Mononuclear cell (primary cell): ENCODE data around the gene SEPTIN1. TPM values are rescaled to one million over a fixed set of nuclear protein-coding genes. Genes with fewer than 3 reads are reported as not detected.

Source experiments
- H3K27me3 ChIP-seq: 2 replicates; pipeline ENCODE4 v1.6.0; 2011; ENCODE audit warnings: low read length, control low read depth; ENCODE audit not compliant: insufficient read depth
- H3K4me1 ChIP-seq: 2 replicates; pipeline ENCODE4 v1.5.1; 2011; ENCODE audit warnings: mild to moderate bottlenecking, low read length, control low read depth; ENCODE audit not compliant: insufficient read depth
- H3K4me3 ChIP-seq: 2 replicates; pipeline ENCODE4 v1.5.1; 2011; ENCODE audit warnings: mild to moderate bottlenecking, low read length, moderate library complexity
- H3K9me3 ChIP-seq: 2 replicates; pipeline ENCODE4 v1.5.1; 2011; ENCODE audit warnings: low read depth, mild to moderate bottlenecking, control low read depth, low read length
- total RNA-seq: library from RNA; depleted of rRNA; stranded (reverse); fragments of >200 nt; gene quantifications from one replicate; pipeline ENCODE4 v1.2.3, GENCODE V29; 2012

The SEPTIN1 gene
- total RNA-seq, 1 donor = 38.7 TPM

GRCh38 chr16:30372038-30372712, 10.2 kb downstream of the SEPTIN1 start:
- Histone ChIP-seq H3K4me3 (no peak overlapping the region), H3K9me3 (no peaks in the 10 kb centered on the region), H3K27me3 (no peaks in the 10 kb centered on the region), H3K4me1 (peaks cover 42% of the 10 kb centered on the region)

- peak overlapping the region; percentile 32 for H3K4me3 ChIP-seq
- H3K4me1 ChIP-seq = peaks cover 40% of the 10 kb centered on the region
- no peaks in the 10 kb centered on the region for H3K27me3 ChIP-seq
- H3K9me3 ChIP-seq = no peaks in the 10 kb centered on the region
Measured at GRCh38 chr16:30371248-30371816, 11.0 kb downstream of the SEPTIN1 start.

- H3K27me3 ChIP-seq = no peaks in the 10 kb centered on the region
- H3K4me3 ChIP-seq = peak within 1 kb of the TSS; percentile 58
- no peaks in the 10 kb centered on the region for H3K9me3 ChIP-seq
- H3K4me1 ChIP-seq = peaks cover 39% of the 10 kb centered on the region
Measured at GRCh38 chr16:30370456-30371247, 11.7 kb downstream of the SEPTIN1 start, which contains the start of gene TBC1D10B. Gene TBC1D10B, minus strand, starts transcription at chr16:30370494. Its CDS starts 311 bp downstream, at chr16:30370183.

- no peaks in the 10 kb centered on the region for H3K9me3 ChIP-seq
- no peaks in the 10 kb centered on the region for H3K27me3 ChIP-seq
- H3K4me1 ChIP-seq = peaks cover 39% of the 10 kb centered on the region
- H3K4me3 ChIP-seq = peak overlapping the region; percentile 58
Measured at GRCh38 chr16:30369938-30370455, 12.4 kb downstream of the SEPTIN1 start.

- Histone ChIP-seq H3K4me3 (peak overlapping the region; percentile 58), H3K4me1 (peaks cover 39% of the 10 kb centered on the region)
Measured at GRCh38 chr16:30369091-30369937, 13.0 kb downstream of the SEPTIN1 start.

GRCh38 chr16:30368792-30369090, 13.6 kb downstream of the SEPTIN1 start:
- Histone ChIP-seq H3K27me3 (no peaks in the 10 kb centered on the region), H3K4me1 (peaks cover 39% of the 10 kb centered on the region), H3K4me3 (peak overlapping the region; percentile 58), H3K9me3 (no peaks in the 10 kb centered on the region)

More at GRCh38 chr16:30369091-30369937, 13.0 kb downstream of the SEPTIN1 start:
- Histone ChIP-seq H3K27me3 (no peaks in the 10 kb centered on the region), H3K9me3 (no peaks in the 10 kb centered on the region)

GRCh38 chr16:30368122-30368791, 14.1 kb downstream of the SEPTIN1 start:
- no peaks in the 10 kb centered on the region for H3K27me3 ChIP-seq
- no peaks in the 10 kb centered on the region for H3K9me3 ChIP-seq
- H3K4me3 ChIP-seq = peak overlapping the region; percentile 58
- peaks cover 39% of the 10 kb centered on the region for H3K4me1 ChIP-seq

GRCh38 chr16:30367349-30368009, 14.9 kb downstream of the SEPTIN1 start:
- Histone ChIP-seq H3K9me3 (no peaks in the 10 kb centered on the region), H3K27me3 (no peaks in the 10 kb centered on the region), H3K4me1 (peaks cover 39% of the 10 kb centered on the region), H3K4me3 (no peak overlapping the region)

- Histone ChIP-seq H3K4me1 (peaks cover 37% of the 10 kb centered on the region), H3K4me3 (no peak overlapping the region)
Measured at GRCh38 chr16:30366511-30366910, 15.8 kb downstream of the SEPTIN1 start.

GRCh38 chr16:30365200-30365599, 17.2 kb downstream of the SEPTIN1 start:
- peaks cover 31% of the 10 kb centered on the region for H3K4me1 ChIP-seq
- no peak overlapping the region for H3K4me3 ChIP-seq
- H3K9me3 ChIP-seq = no peaks in the 10 kb centered on the region
- no peaks in the 10 kb centered on the region for H3K27me3 ChIP-seq

More at GRCh38 chr16:30366511-30366910, 15.8 kb downstream of the SEPTIN1 start:
- Histone ChIP-seq H3K9me3 (no peaks in the 10 kb centered on the region), H3K27me3 (no peaks in the 10 kb centered on the region)

- no peaks in the 10 kb centered on the region for H3K9me3 ChIP-seq
- no peaks in the 10 kb centered on the region for H3K27me3 ChIP-seq
- H3K4me1 ChIP-seq = peaks cover 6% of the 10 kb centered on the region
- H3K4me3 ChIP-seq = no peak overlapping the region
Measured at GRCh38 chr16:30361180-30361579, 21.2 kb downstream of the SEPTIN1 start.

GRCh38 chr16:30359871-30360170, 22.5 kb downstream of the SEPTIN1 start:
- Histone ChIP-seq H3K27me3 (no peaks in the 10 kb centered on the region), H3K4me1 (peaks cover 15% of the 10 kb centered on the region), H3K4me3 (no peak overlapping the region), H3K9me3 (no peaks in the 10 kb centered on the region)

GRCh38 chr16:30358990-30359870, 23.1 kb downstream of the SEPTIN1 start:
- no peak overlapping the region for H3K4me3 ChIP-seq
- H3K27me3 ChIP-seq = no peaks in the 10 kb centered on the region
- H3K9me3 ChIP-seq = no peaks in the 10 kb centered on the region
- H3K4me1 ChIP-seq = peaks cover 19% of the 10 kb centered on the region
